ENCODE data around the gene UBE2F.

DNA sequence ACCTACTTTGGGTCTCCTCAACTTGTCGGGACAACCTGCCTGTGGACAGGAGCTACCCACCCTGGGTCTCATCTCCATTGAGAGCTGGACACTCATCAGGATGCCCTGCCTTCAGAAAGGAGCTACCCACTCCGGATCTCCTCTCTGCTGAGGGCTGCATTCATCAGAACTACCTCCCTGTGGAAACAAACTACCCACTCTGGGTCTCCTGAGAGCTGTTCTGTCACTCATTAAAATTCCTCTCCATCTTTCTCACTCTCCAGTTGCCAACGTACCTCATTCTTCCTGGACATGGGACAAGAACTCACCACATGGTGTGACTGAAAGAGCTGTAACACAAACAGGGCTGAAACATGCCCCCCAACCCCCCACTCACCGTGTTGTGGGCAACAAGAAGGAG lies 22.5 kb upstream of the UBE2F start:
- TF ChIP-seq, protein P1, sequence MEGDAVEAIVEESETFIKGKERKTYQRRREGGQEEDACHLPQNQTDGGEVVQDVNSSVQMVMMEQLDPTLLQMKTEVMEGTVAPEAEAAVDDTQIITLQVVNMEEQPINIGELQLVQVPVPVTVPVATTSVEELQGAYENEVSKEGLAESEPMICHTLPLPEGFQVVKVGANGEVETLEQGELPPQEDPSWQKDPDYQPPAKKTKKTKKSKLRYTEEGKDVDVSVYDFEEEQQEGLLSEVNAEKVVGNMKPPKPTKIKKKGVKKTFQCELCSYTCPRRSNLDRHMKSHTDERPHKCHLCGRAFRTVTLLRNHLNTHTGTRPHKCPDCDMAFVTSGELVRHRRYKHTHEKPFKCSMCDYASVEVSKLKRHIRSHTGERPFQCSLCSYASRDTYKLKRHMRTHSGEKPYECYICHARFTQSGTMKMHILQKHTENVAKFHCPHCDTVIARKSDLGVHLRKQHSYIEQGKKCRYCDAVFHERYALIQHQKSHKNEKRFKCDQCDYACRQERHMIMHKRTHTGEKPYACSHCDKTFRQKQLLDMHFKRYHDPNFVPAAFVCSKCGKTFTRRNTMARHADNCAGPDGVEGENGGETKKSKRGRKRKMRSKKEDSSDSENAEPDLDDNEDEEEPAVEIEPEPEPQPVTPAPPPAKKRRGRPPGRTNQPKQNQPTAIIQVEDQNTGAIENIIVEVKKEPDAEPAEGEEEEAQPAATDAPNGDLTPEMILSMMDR (IDR thresholded peaks at IDR 0.05) = no peak
- TF ChIP-seq POLR2A (IDR thresholded peaks at IDR 0.05) = no peak

Measured in uterus (tissue), 2 donors.